Type B pancreatic cell (in vitro differentiated cells): ENCODE data around the gene GLYR1. TPM values are rescaled to one million over a fixed set of nuclear protein-coding genes. Genes with fewer than 3 reads are reported as not detected.

Experiments
- DNase-seq: peaks from one replicate; pipeline ENCODE4 v3.0.0; 2021; ENCODE audit warnings: mixed read lengths; ENCODE audit not compliant: unreplicated experiment; ENCODE audit errors: extremely low spot score
- H3K27ac Mint-ChIP-seq: 2 replicates; pipeline ENCODE4 v1.8.0; 2021; ENCODE audit warnings: mild to moderate bottlenecking, mixed read lengths
- H3K27me3 Mint-ChIP-seq: 2 replicates; pipeline ENCODE4 v1.8.0; 2021; ENCODE audit warnings: mixed read lengths
- H3K36me3 Mint-ChIP-seq: 2 replicates; pipeline ENCODE4 v1.8.0; 2021; ENCODE audit warnings: mixed read lengths
- H3K4me1 Mint-ChIP-seq: one replicate; pipeline ENCODE4 v1.8.0; 2021; ENCODE audit warnings: mixed read lengths; ENCODE audit not compliant: unreplicated experiment
- H3K4me3 Mint-ChIP-seq: 2 replicates; pipeline ENCODE4 v1.8.0; 2021; ENCODE audit warnings: mild to moderate bottlenecking, mixed read lengths
- H3K9me3 Mint-ChIP-seq: 2 replicates; pipeline ENCODE4 v1.8.0; 2021; ENCODE audit warnings: mixed read lengths
- CTCF ChIP-seq: fragments of 200-600 bp; sonication (generic); conservative IDR thresholded peaks from 2 replicates; pipeline ENCODE4 v1.5.0; 2021; ENCODE audit warnings: antibody characterized with exemption, mild to moderate bottlenecking
- total RNA-seq: library from RNA; stranded (reverse); gene quantifications from 2 replicates; pipeline ENCODE4 v1.2.1, GENCODE V29; 2021; ENCODE audit warnings: low replicate concordance

Gene GLYR1
- total RNA-seq, 1 donor from 2014 or later, result 120 TPM

- no peak for TF ChIP-seq CTCF
- Mint-ChIP-seq H3K9me3 (no peaks in the 10 kb centered on the region), H3K4me3 (no peak overlapping the region)
Observed at GRCh38 chr16:4763791-4764190, 83.3 kb downstream of the GLYR1 start.

GRCh38 chr16:4762205-4762604 is 84.9 kb downstream of the GLYR1 start:
- Mint-ChIP-seq H3K36me3 (peaks cover 9% of the 10 kb centered on the region), H3K27ac (no peak overlapping the region), H3K4me3 (no peak overlapping the region), H3K4me1 (peaks cover 9% of the 10 kb centered on the region), H3K27me3 (no peaks in the 10 kb centered on the region), H3K9me3 (no peaks in the 10 kb centered on the region)
- no peak for TF ChIP-seq CTCF
- no peak for DNase-seq

More at GRCh38 chr16:4763791-4764190, 83.3 kb downstream of the GLYR1 start:
- Mint-ChIP-seq H3K4me1 (peaks cover 16% of the 10 kb centered on the region), H3K27ac (no peak overlapping the region), H3K27me3 (no peaks in the 10 kb centered on the region), H3K36me3 (peaks cover 4% of the 10 kb centered on the region)
- DNase-seq, result no peak

GRCh38 chr16:4760221-4760910 is 86.7 kb downstream of the GLYR1 start:
- no peaks in the 10 kb centered on the region for H3K4me1 Mint-ChIP-seq
- peaks cover 20% of the 10 kb centered on the region for H3K36me3 Mint-ChIP-seq
- H3K4me3 Mint-ChIP-seq, result no peak overlapping the region
- DNase-seq, result no peak
- no peaks in the 10 kb centered on the region for H3K27me3 Mint-ChIP-seq
- no peak overlapping the region for H3K27ac Mint-ChIP-seq
- no peak for TF ChIP-seq CTCF
- H3K9me3 Mint-ChIP-seq, result no peaks in the 10 kb centered on the region

- no peaks in the 10 kb centered on the region for H3K9me3 Mint-ChIP-seq
- no peaks in the 10 kb centered on the region for H3K27me3 Mint-ChIP-seq
- no peak overlapping the region for H3K4me3 Mint-ChIP-seq
- no peak for TF ChIP-seq CTCF
- peaks cover 24% of the 10 kb centered on the region for H3K36me3 Mint-ChIP-seq
- H3K27ac Mint-ChIP-seq, result no peak overlapping the region
- no peaks in the 10 kb centered on the region for H3K4me1 Mint-ChIP-seq
- DNase-seq, result no peak
Observed at GRCh38 chr16:4755687-4756086, 91.4 kb downstream of the GLYR1 start.

GRCh38 chr16:4754865-4755264 is 92.2 kb downstream of the GLYR1 start:
- Mint-ChIP-seq H3K4me3 (no peak overlapping the region), H3K36me3 (peaks cover 22% of the 10 kb centered on the region)
- no peak for DNase-seq

More at GRCh38 chr16:4754865-4755264, 92.2 kb downstream of the GLYR1 start:
- Mint-ChIP-seq H3K27ac (no peak overlapping the region), H3K9me3 (no peaks in the 10 kb centered on the region), H3K27me3 (no peaks in the 10 kb centered on the region), H3K4me1 (no peaks in the 10 kb centered on the region)
- no peak for TF ChIP-seq CTCF
